Measurements from ENCODE around the gene JUND. TPM values are rescaled to one million over a fixed set of nuclear protein-coding genes. Genes with fewer than 3 reads are reported as not detected.

The JUND gene
- total RNA-seq, 6 experiments from 2014 or later = 70.3 to 99.9 (median 91.7) TPM

DNA sequence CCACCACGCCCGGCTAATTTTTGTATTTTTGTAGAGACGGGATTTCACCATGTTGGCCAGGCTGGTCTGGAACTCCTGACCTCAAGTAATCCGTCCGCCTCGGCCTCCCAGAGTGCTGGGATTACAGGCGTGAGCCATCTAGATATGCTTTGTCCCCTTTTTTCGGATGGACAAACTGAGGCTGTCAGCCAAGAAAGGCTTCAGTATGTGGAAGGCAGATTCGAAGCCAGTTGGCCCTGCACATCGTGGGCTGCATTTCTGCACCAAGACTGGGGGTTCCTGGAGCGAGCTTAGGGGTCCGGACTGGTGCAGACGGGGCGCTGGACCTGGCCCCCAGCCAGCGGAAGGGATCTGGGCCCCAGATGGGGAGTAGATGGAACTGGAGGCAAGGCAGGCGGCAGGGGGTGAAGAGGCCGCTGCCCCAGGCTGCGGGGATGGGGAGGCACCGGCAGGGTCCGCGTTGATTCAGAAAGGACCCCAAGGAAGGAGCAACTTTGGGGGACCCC, 9.7 kb upstream of the JUND start:
- peaks cover 38% of the 10 kb centered on the region for H3K4me1 Mint-ChIP-seq (ENCODE audit: low read depth)
- peak overlapping the region; percentile 54 for H3K4me3 Mint-ChIP-seq
- no peaks in the 10 kb centered on the region for H3K36me3 Mint-ChIP-seq (ENCODE audit: low read depth)
- H3K27ac Mint-ChIP-seq = peak overlapping the region; percentile 97
- H3K9me3 Mint-ChIP-seq = no peaks in the 10 kb centered on the region
- no peak for DNase-seq
- H3K27me3 Mint-ChIP-seq (ENCODE audit: insufficient read depth) = peaks cover 2% of the 10 kb centered on the region
- TF ChIP-seq CTCF (IDR thresholded peaks at IDR 0.05) = no peak

- no peak for TF ChIP-seq CTCF (IDR thresholded peaks at IDR 0.05)
- Mint-ChIP-seq H3K4me1 (ENCODE audit: low read depth) (peaks cover 38% of the 10 kb centered on the region), H3K9me3 (no peaks in the 10 kb centered on the region), H3K36me3 (ENCODE audit: low read depth) (no peaks in the 10 kb centered on the region), H3K27me3 (ENCODE audit: insufficient read depth) (peaks cover 2% of the 10 kb centered on the region; the same call in 1 of the 2 replicates), H3K27ac (peak overlapping the region; percentile 74), H3K4me3 (peak overlapping the region; percentile 41)
- DNase-seq = no peak
Observed at GRCh38 chr19:18290302-18291018, 9.0 kb upstream of the JUND start.

DNA sequence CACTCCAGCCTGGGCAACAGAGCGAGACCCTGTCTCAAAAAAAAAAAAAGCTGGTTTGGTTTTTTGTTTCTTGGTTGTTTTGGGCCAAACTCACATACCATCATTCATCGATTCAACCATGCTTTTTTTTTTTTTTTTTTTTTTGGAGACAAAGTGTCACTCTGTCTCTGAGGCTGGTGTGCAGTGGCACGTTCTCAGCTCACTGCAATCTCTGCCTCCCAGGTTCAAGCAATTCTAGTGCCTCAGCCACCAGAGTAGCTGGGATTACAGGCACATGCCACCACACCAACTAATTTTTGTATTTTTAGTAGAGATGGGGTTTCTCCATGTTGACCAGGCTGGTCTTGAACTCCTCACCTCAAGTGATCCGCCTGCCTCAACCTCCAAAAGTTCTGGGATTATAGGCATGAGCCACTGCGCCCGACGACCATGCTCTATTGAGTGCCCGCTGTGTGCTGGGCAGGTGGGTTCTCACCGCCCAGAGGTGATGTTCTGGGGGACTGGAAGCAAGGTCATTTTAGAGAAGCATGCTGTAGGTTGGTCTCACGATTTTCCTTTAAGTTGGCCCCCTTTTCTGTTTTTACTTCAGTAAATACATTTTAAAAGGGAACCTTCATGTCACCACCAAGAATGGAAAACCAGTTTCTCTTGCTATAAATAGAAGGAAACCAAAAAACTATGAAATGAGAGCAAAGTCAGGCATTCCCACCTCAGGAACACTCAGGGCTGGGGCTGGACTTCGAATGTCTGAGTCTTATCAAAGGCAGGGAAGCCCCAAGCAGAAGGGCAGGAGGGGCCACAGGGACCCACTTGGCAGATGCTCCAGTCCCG, 8.3 kb upstream of the JUND start:
- H3K27ac Mint-ChIP-seq = peak overlapping the region; percentile 74
- no peak overlapping the region for H3K4me3 Mint-ChIP-seq
- H3K9me3 Mint-ChIP-seq = no peaks in the 10 kb centered on the region
- no peak for DNase-seq
- no peak for TF ChIP-seq CTCF (IDR thresholded peaks at IDR 0.05)
- no peaks in the 10 kb centered on the region; the same call in 1 of the 2 replicates for H3K36me3 Mint-ChIP-seq (ENCODE audit: low read depth)
- H3K27me3 Mint-ChIP-seq (ENCODE audit: insufficient read depth) = peaks cover 2% of the 10 kb centered on the region; the same call in 1 of the 2 replicates
- peaks cover 45% of the 10 kb centered on the region for H3K4me1 Mint-ChIP-seq (ENCODE audit: low read depth)

- Mint-ChIP-seq H3K9me3 (no peaks in the 10 kb centered on the region), H3K27me3 (ENCODE audit: insufficient read depth) (peaks cover 2% of the 10 kb centered on the region; the same call in 1 of the 2 replicates), H3K27ac (no peak overlapping the region), H3K36me3 (ENCODE audit: low read depth) (no peaks in the 10 kb centered on the region; the same call in 1 of the 2 replicates), H3K4me3 (no peak overlapping the region), H3K4me1 (ENCODE audit: low read depth) (peaks cover 40% of the 10 kb centered on the region)
- no peak for DNase-seq
- peak; percentile 27; the same call in 1 of the 2 replicates for TF ChIP-seq CTCF (IDR thresholded peaks at IDR 0.05)
Observed at GRCh38 chr19:18287836-18288772, 6.7 kb upstream of the JUND start.
